Astrocyte (in vitro differentiated cells and primary cell): Measurements from ENCODE around the gene YBX1. TPM values are rescaled to one million over a fixed set of nuclear protein-coding genes. Genes with fewer than 3 reads are reported as not detected.

Experiments used
- DNase-seq: peaks from one replicate; pipeline ENCODE4 v3.0.0-alpha.2; 2010; ENCODE audit warnings: low read depth
- FAIRE-seq: peaks from 2 replicates; lab custom pipeline; 2011; peaks lifted over from hg19 to GRCh38; lab: Jason Lieb, UNC
- H2AFZ ChIP-seq: 2 replicates; pipeline ENCODE4 v1.6.0; 2012; ENCODE audit warnings: low read depth, low read length, inconsistent platforms
- H3K27ac ChIP-seq: 2 replicates; pipeline ENCODE4 v1.5.1; 2011; ENCODE audit warnings: low read depth, low read length, inconsistent platforms
- H3K27me3 ChIP-seq: 2 replicates; pipeline ENCODE4 v1.6.0; 2011; ENCODE audit warnings: low read length, inconsistent platforms; ENCODE audit not compliant: insufficient read depth
- H3K36me3 ChIP-seq: 2 replicates; pipeline ENCODE4 v1.5.1; 2011; ENCODE audit warnings: low read length, inconsistent platforms; ENCODE audit not compliant: insufficient read depth
- H3K4me1 ChIP-seq: 2 replicates; pipeline ENCODE4 v1.5.1; 2011; ENCODE audit warnings: low read length, inconsistent platforms; ENCODE audit not compliant: insufficient read depth
- H3K4me2 ChIP-seq: 2 replicates; pipeline ENCODE4 v1.6.0; 2012; ENCODE audit warnings: low read length, inconsistent platforms
- H3K4me3 ChIP-seq: 2 replicates; pipeline ENCODE4 v1.5.1; 2011; ENCODE audit warnings: low read depth, mild to moderate bottlenecking, low read length, inconsistent platforms; ENCODE audit not compliant: insufficient read depth
- H3K79me2 ChIP-seq: 2 replicates; pipeline ENCODE4 v1.6.0; 2012; ENCODE audit warnings: mild to moderate bottlenecking, low read length, inconsistent platforms; ENCODE audit not compliant: insufficient read depth
- H3K9ac ChIP-seq: 2 replicates; pipeline ENCODE4 v1.6.0; 2012; ENCODE audit warnings: mild to moderate bottlenecking, low read length, inconsistent platforms
- H3K9me3 ChIP-seq: 2 replicates; pipeline ENCODE4 v1.5.1; 2012; ENCODE audit warnings: low read depth, mild to moderate bottlenecking, low read length, inconsistent platforms; ENCODE audit not compliant: insufficient read depth
- H4K20me1 ChIP-seq: 2 replicates; pipeline ENCODE4 v1.6.0; 2012; ENCODE audit warnings: low read length, inconsistent platforms; ENCODE audit not compliant: insufficient read depth
- H3K27ac Mint-ChIP-seq: one replicate; pipeline ENCODE4 v1.8.0; 2021; ENCODE audit warnings: mild to moderate bottlenecking, mixed read lengths; ENCODE audit not compliant: unreplicated experiment
- H3K27me3 Mint-ChIP-seq: one replicate; pipeline ENCODE4 v1.8.0; 2021; ENCODE audit warnings: low read depth, mixed read lengths; ENCODE audit not compliant: unreplicated experiment
- H3K36me3 Mint-ChIP-seq: one replicate; pipeline ENCODE4 v1.8.0; 2021; ENCODE audit warnings: low read depth, mixed read lengths; ENCODE audit not compliant: unreplicated experiment
- H3K4me1 Mint-ChIP-seq: one replicate; pipeline ENCODE4 v1.8.0; 2021; ENCODE audit warnings: low read depth, mixed read lengths; ENCODE audit not compliant: unreplicated experiment
- H3K4me3 Mint-ChIP-seq: one replicate; pipeline ENCODE4 v1.8.0; 2021; ENCODE audit warnings: mild to moderate bottlenecking, moderate library complexity, mixed read lengths; ENCODE audit not compliant: unreplicated experiment
- H3K9me3 Mint-ChIP-seq: one replicate; pipeline ENCODE4 v1.8.0; 2021; ENCODE audit warnings: mild to moderate bottlenecking, mixed read lengths; ENCODE audit not compliant: unreplicated experiment
- EZH2 ChIP-seq: IDR thresholded peaks from 2 replicates; pipeline ENCODE4 v1.6.1; 2012; ENCODE audit warnings: mild to moderate bottlenecking, low read length, inconsistent platforms; ENCODE audit not compliant: insufficient read depth
- total RNA-seq: library from RNA; stranded (reverse); gene quantifications from 2 replicates; pipeline ENCODE4 v1.2.1, GENCODE V29; 2021
- TF ChIP-seq, protein P1 (sequence below): IDR thresholded peaks from 2 replicates; pipeline ENCODE4 v1.5.1; 2011; ENCODE audit warnings: low read depth, mild to moderate bottlenecking, inconsistent platforms, low read length, moderate library complexity; ENCODE audit not compliant: insufficient read depth

The YBX1 gene
- total RNA-seq, 1 donor from 2014 or later = 872 TPM

DNA sequence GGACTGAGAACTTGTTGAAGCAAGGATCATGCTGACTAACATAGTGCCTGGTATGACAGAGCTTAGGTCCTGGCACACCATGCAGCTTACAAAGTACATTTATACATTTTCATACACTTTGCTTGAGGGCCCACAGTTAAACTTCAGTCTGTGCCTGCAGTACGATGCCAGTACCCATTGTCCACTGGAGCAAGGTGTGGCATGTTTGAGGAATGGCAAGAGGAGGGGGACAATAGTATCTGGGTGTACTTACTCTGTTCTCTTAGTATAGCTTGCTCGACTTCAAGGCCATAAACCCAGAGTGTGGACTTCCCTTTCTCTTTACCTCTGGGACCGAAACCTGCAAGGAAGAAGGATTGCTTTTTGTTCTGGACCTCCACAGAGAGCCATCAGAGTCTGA lies 6.8 kb upstream of the YBX1 start:
- H3K4me3 Mint-ChIP-seq = no peak overlapping the region
- H3K36me3 ChIP-seq = peaks cover 8% of the 10 kb centered on the region
- no peak overlapping the region for H3K9ac ChIP-seq
- H3K4me2 ChIP-seq = no peak overlapping the region
- H3K4me1 ChIP-seq = no peaks in the 10 kb centered on the region
- H2AFZ ChIP-seq = no peak overlapping the region
- peaks cover under 1% of the 10 kb centered on the region for H3K79me2 ChIP-seq
- FAIRE-seq = no peak
- no peak for DNase-seq
- no peaks in the 10 kb centered on the region for H4K20me1 ChIP-seq
- H3K27ac ChIP-seq = no peak overlapping the region
- H3K9me3 ChIP-seq = no peaks in the 10 kb centered on the region
- no peaks in the 10 kb centered on the region for H3K27me3 Mint-ChIP-seq
- peaks cover 14% of the 10 kb centered on the region for H3K36me3 Mint-ChIP-seq
- H3K4me3 ChIP-seq = no peak overlapping the region
- no peak overlapping the region for H3K27ac Mint-ChIP-seq
- TF ChIP-seq, protein P1, sequence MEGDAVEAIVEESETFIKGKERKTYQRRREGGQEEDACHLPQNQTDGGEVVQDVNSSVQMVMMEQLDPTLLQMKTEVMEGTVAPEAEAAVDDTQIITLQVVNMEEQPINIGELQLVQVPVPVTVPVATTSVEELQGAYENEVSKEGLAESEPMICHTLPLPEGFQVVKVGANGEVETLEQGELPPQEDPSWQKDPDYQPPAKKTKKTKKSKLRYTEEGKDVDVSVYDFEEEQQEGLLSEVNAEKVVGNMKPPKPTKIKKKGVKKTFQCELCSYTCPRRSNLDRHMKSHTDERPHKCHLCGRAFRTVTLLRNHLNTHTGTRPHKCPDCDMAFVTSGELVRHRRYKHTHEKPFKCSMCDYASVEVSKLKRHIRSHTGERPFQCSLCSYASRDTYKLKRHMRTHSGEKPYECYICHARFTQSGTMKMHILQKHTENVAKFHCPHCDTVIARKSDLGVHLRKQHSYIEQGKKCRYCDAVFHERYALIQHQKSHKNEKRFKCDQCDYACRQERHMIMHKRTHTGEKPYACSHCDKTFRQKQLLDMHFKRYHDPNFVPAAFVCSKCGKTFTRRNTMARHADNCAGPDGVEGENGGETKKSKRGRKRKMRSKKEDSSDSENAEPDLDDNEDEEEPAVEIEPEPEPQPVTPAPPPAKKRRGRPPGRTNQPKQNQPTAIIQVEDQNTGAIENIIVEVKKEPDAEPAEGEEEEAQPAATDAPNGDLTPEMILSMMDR = no peak
- no peak for TF ChIP-seq EZH2
- H3K4me1 Mint-ChIP-seq = peaks cover 3% of the 10 kb centered on the region
- H3K9me3 Mint-ChIP-seq = no peaks in the 10 kb centered on the region
- H3K27me3 ChIP-seq = no peaks in the 10 kb centered on the region

DNA sequence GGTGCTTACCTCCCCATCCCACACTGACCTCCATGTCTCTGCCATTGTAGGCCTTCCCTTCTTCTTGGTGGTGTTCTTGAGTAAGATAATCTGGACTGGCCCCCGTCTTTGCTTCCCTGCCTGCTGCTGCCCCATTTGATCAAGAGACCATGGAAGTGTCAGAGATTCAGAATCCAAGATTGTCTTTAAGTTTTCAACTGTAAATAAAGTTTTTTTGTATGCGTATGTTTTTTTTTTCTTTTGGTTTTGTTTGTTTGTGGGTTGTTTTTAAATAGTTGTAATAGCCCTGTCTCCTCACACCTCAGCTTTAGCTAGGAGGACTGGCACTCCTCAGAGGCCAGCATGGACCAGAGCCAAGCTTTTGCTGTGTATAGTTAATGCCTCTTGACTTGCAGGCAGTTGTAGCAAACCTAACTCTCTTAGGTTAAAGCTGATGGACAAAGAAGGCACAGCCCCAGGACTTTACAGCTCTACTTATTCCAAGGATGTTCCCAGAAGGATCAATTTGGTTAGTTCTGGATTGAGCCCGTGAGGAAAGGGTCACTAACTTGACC lies 5.6 kb upstream of the YBX1 start:
- no peaks in the 10 kb centered on the region for H3K9me3 ChIP-seq
- Mint-ChIP-seq H3K36me3 (peaks cover 14% of the 10 kb centered on the region), H3K27me3 (no peaks in the 10 kb centered on the region), H3K27ac (no peak overlapping the region), H3K9me3 (no peaks in the 10 kb centered on the region), H3K4me1 (peaks cover 3% of the 10 kb centered on the region), H3K4me3 (no peak overlapping the region)
- peaks cover 4% of the 10 kb centered on the region for H3K4me1 ChIP-seq
- H3K9ac ChIP-seq = no peak overlapping the region
- H3K4me3 ChIP-seq = no peak overlapping the region
- no peak overlapping the region for H3K27ac ChIP-seq
- DNase-seq (no peak), FAIRE-seq (no peak)
- peaks cover 8% of the 10 kb centered on the region for H3K36me3 ChIP-seq
- H2AFZ ChIP-seq = no peak overlapping the region
- no peak overlapping the region for H3K4me2 ChIP-seq
- no peaks in the 10 kb centered on the region for H3K27me3 ChIP-seq
- TF ChIP-seq, protein P1 = no peak
- no peak for TF ChIP-seq EZH2
- peaks cover 12% of the 10 kb centered on the region for H3K79me2 ChIP-seq
- H4K20me1 ChIP-seq = no peaks in the 10 kb centered on the region

DNA sequence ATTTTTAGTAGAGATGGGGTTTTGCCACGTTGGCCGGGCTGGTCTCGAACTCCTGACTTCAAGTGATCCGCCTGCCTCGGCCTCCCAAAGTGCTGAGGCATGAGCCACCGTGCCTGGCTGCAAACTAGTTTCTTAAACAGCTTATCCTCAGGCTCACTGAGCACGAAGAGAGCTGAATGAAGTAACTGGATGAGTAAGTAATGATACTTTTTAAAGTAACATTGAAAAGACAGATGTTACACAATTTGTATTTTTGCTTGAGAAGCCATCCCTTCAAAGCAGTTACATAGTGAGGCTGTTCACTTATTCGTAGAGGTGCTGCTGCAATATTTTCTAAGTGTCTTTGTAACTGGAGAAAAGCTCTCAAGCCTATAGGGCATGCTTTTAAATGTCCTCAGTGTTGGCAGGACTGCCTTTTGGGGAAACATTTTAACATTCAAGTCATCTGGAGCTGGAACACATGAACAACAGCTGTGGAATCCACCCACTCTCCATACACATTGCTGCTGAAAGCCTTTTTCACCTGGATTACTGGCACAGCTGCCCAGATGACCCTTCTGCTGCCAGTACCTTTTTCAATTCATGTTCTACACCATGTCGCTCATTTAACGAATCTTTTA lies 2.7 kb upstream of the YBX1 start:
- Mint-ChIP-seq H3K4me1 (peaks cover 8% of the 10 kb centered on the region), H3K27ac (no peak overlapping the region), H3K9me3 (no peaks in the 10 kb centered on the region), H3K4me3 (no peak overlapping the region), H3K27me3 (no peaks in the 10 kb centered on the region), H3K36me3 (peaks cover 8% of the 10 kb centered on the region)
- H3K27ac ChIP-seq = no peak overlapping the region
- H3K9me3 ChIP-seq = no peaks in the 10 kb centered on the region
- H3K4me1 ChIP-seq = peaks cover 9% of the 10 kb centered on the region
- H3K36me3 ChIP-seq = peaks cover 8% of the 10 kb centered on the region
- no peak overlapping the region for H3K4me3 ChIP-seq
- DNase-seq (peak; percentile 14), FAIRE-seq (no peak)
- H3K9ac ChIP-seq = no peak overlapping the region
- H3K27me3 ChIP-seq = no peaks in the 10 kb centered on the region
- peaks cover 15% of the 10 kb centered on the region for H4K20me1 ChIP-seq
- H3K4me2 ChIP-seq = no peak overlapping the region
- no peak overlapping the region for H2AFZ ChIP-seq
- TF ChIP-seq, protein P1 = no peak
- TF ChIP-seq EZH2 = no peak
- peaks cover 32% of the 10 kb centered on the region for H3K79me2 ChIP-seq
